ENCODE measurements around the gene USO1. TPM values are rescaled to one million over a fixed set of nuclear protein-coding genes. Genes with fewer than 3 reads are reported as not detected.
"Not testable (repeated sequence)": the region's sequence is repeated elsewhere in the genome, so short reads cannot be mapped to it uniquely, and the experiment has no call there.

The USO1 gene
- total RNA-seq, 1 experiment from 2014 or later, result 110 TPM

DNA sequence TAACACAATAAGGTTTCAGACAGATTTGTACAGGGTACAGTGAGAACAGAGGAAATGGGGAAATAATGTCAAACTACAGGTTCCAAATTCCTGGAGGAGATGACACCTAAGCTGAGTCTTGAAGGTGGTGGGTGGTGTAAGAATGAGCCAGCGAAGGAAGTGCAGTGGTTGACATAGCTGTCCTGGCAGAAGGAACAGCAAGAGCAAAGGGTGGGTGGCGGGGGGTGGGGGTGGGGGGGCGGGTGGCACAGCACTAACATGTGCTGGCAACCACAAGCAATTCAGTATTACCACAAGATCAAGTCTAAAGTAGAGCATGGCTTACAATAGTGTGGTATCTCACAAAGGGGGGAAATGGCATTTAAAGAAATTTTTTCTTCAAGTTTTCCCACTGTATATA is 38.0 kb upstream of the USO1 start:
- Histone ChIP-seq H3T11ph (ENCODE audit: low read length) (no peak overlapping the region), H3K18ac (ENCODE audit: insufficient read length, low read depth, low read length) (no peak overlapping the region), H3K4me2 (ENCODE audit: insufficient read depth, insufficient read length, low read length) (no peak overlapping the region), H3K79me1 (ENCODE audit: insufficient read depth, low read depth, low read length, poor library complexity, severe bottlenecking) (no peaks in the 10 kb centered on the region), H3K4me1 (ENCODE audit: insufficient read depth, low read length) (no peaks in the 10 kb centered on the region), H3K56ac (ENCODE audit: insufficient read length, low read depth, low read length) (no peak overlapping the region), H2BK5ac (ENCODE audit: insufficient read length, low read length) (no peak overlapping the region), H2BK12ac (ENCODE audit: insufficient read length, low read depth, low read length) (no peak overlapping the region), H2AK5ac (ENCODE audit: insufficient read length, low read length) (no peak overlapping the region), H4K8ac (replicated peaks; ENCODE audit: insufficient read length, low read depth, low read length) (no peak overlapping the region), H3K9me3 (ENCODE audit: control insufficient read depth, low read depth, low read length) (no peaks in the 10 kb centered on the region), H4K5ac (ENCODE audit: insufficient read length, low read depth, low read length) (no peak overlapping the region), H3K4ac (ENCODE audit: low read depth, low read length) (no peak overlapping the region), H3K14ac (ENCODE audit: insufficient read depth, low read length) (no peak overlapping the region), H3K27ac (ENCODE audit: insufficient read length, low read depth, low read length) (no peak overlapping the region), H3K79me2 (ENCODE audit: insufficient read depth, low read length) (peaks cover 3% of the 10 kb centered on the region; the same call in 1 of the 2 replicates), H3K23me2 (ENCODE audit: insufficient read length, low read depth, low read length, poor library complexity, severe bottlenecking) (no peaks in the 10 kb centered on the region), H4K20me1 (ENCODE audit: control insufficient read depth, insufficient read depth, insufficient read length) (no peaks in the 10 kb centered on the region), H3K23ac (ENCODE audit: insufficient read length, low read depth, low read length) (no peak overlapping the region), H2AFZ (ENCODE audit: low read length) (no peak overlapping the region), H4K91ac (ENCODE audit: insufficient read length, low read depth, low read length) (no peak overlapping the region), H2BK15ac (ENCODE audit: low read depth, low read length) (no peak overlapping the region), H3K27me3 (ENCODE audit: insufficient read depth, low read length) (no peaks in the 10 kb centered on the region), H2BK120ac (ENCODE audit: low read depth, low read length, poor library complexity, severe bottlenecking) (no peak overlapping the region), H2BK20ac (ENCODE audit: low read depth, low read length, poor library complexity, severe bottlenecking) (no peak overlapping the region), H3K9ac (ENCODE audit: extremely low read depth, insufficient read length, low read length) (no peak overlapping the region)
- DNase-seq, result no peak
- Mint-ChIP-seq H3K4me3 (no peak overlapping the region), H3K9me3 (peaks cover 6 to 10% of the 10 kb centered on the region in 2 experiments; a peak in 4 of 5 replicates), H3K4me1 (peaks cover 3 to 8% of the 10 kb centered on the region in 2 experiments; a peak in 2 of 4 replicates), H3K36me3 (ENCODE audit: insufficient read depth in 1 of 3, low read depth in 3 of 3) (peaks cover 42 to 63% (median 44%) of the 10 kb centered on the region in 3 experiments), H3K27me3 (ENCODE audit: low read depth) (no peaks in the 10 kb centered on the region), H3K27ac (0 out of 7 replicates have a peak overlapping the region, but pooled peaks of 1 of the 3 experiments have one; percentile 5)
- TF ChIP-seq, protein P1, sequence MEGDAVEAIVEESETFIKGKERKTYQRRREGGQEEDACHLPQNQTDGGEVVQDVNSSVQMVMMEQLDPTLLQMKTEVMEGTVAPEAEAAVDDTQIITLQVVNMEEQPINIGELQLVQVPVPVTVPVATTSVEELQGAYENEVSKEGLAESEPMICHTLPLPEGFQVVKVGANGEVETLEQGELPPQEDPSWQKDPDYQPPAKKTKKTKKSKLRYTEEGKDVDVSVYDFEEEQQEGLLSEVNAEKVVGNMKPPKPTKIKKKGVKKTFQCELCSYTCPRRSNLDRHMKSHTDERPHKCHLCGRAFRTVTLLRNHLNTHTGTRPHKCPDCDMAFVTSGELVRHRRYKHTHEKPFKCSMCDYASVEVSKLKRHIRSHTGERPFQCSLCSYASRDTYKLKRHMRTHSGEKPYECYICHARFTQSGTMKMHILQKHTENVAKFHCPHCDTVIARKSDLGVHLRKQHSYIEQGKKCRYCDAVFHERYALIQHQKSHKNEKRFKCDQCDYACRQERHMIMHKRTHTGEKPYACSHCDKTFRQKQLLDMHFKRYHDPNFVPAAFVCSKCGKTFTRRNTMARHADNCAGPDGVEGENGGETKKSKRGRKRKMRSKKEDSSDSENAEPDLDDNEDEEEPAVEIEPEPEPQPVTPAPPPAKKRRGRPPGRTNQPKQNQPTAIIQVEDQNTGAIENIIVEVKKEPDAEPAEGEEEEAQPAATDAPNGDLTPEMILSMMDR (conservative IDR thresholded peaks at IDR 0.05), result no peak
- WGBS (ENCODE audit: extremely low coverage, insufficient read length, low lambda C conversion rate), result no CpG with 5 or more reads among the region's 3 CpGs

DNA sequence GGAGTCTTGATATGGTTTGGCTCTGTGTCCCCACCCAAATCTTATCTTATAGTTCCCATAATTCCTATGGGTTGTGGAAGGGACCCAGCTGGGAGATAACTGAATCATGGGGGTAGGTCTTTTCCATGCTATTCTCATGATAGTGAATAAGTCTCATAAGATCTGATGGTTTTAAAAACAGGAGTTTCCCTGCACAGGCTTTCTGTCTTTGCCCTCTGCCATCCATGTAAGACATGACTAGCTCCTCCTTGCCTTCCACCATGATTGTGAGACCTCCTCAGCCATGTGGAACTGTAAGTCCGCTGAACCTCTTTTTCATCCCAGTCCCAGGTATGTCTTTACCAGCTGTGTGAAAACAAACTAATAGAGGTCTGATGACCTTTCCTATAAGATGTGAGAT is 37.3 kb upstream of the USO1 start:
- not testable (repeated sequence) for H2BK20ac ChIP-seq (ENCODE audit: low read depth, low read length, poor library complexity, severe bottlenecking); H3K56ac ChIP-seq (ENCODE audit: insufficient read length, low read depth, low read length); H3K9me3 Mint-ChIP-seq; H3K14ac ChIP-seq (ENCODE audit: insufficient read depth, low read length); H4K5ac ChIP-seq (ENCODE audit: insufficient read length, low read depth, low read length); H4K20me1 ChIP-seq (ENCODE audit: control insufficient read depth, insufficient read depth, insufficient read length); H2BK5ac ChIP-seq (ENCODE audit: insufficient read length, low read length); H2BK120ac ChIP-seq (ENCODE audit: low read depth, low read length, poor library complexity, severe bottlenecking); H3K27ac ChIP-seq (ENCODE audit: insufficient read length, low read depth, low read length); H4K8ac ChIP-seq (replicated peaks; ENCODE audit: insufficient read length, low read depth, low read length); H2AK5ac ChIP-seq (ENCODE audit: insufficient read length, low read length); H3T11ph ChIP-seq (ENCODE audit: low read length); H3K18ac ChIP-seq (ENCODE audit: insufficient read length, low read depth, low read length); H4K91ac ChIP-seq (ENCODE audit: insufficient read length, low read depth, low read length); H2BK12ac ChIP-seq (ENCODE audit: insufficient read length, low read depth, low read length); DNase-seq; H3K4ac ChIP-seq (ENCODE audit: low read depth, low read length); H3K23me2 ChIP-seq (ENCODE audit: insufficient read length, low read depth, low read length, poor library complexity, severe bottlenecking); H3K23ac ChIP-seq (ENCODE audit: insufficient read length, low read depth, low read length); H3K79me2 ChIP-seq (ENCODE audit: insufficient read depth, low read length); H3K27me3 ChIP-seq (ENCODE audit: insufficient read depth, low read length); H3K79me1 ChIP-seq (ENCODE audit: insufficient read depth, low read depth, low read length, poor library complexity, severe bottlenecking); H3K4me3 Mint-ChIP-seq; H3K27me3 Mint-ChIP-seq (ENCODE audit: low read depth); H3K4me1 ChIP-seq (ENCODE audit: insufficient read depth, low read length); H3K4me1 Mint-ChIP-seq; H2BK15ac ChIP-seq (ENCODE audit: low read depth, low read length); H3K27ac Mint-ChIP-seq; H3K4me2 ChIP-seq (ENCODE audit: insufficient read depth, insufficient read length, low read length); H3K9ac ChIP-seq (ENCODE audit: extremely low read depth, insufficient read length, low read length); H2AFZ ChIP-seq (ENCODE audit: low read length); H3K9me3 ChIP-seq (ENCODE audit: control insufficient read depth, low read depth, low read length)
- H3K36me3 Mint-ChIP-seq (ENCODE audit: insufficient read depth in 1 of 3, low read depth in 3 of 3), result peaks cover 47 to 67% (median 48%) of the 10 kb centered on the region in 3 experiments
- WGBS (ENCODE audit: extremely low coverage, insufficient read length, low lambda C conversion rate), result no CpG with 5 or more reads among the region's 1 CpG

Data from H9 (cell line).